ENCODE data around the gene AOPEP. TPM values are rescaled to one million over a fixed set of nuclear protein-coding genes. Genes with fewer than 3 reads are reported as not detected.
A peak's percentile ranks its signal among the peaks of the same experiment; 100 is the strongest.

The AOPEP gene
- total RNA-seq, 1 experiment from 2014 or later, result 15.0 TPM

- no peaks in the 10 kb centered on the region for H3K27me3 ChIP-seq (ENCODE audit: insufficient read depth, low read length)
- H3K9ac ChIP-seq (ENCODE audit: extremely low read depth, insufficient read length, low read length), result no peak overlapping the region
- no peak overlapping the region for H2AK5ac ChIP-seq (ENCODE audit: insufficient read length, low read length)
- no peak overlapping the region for H3K14ac ChIP-seq (ENCODE audit: insufficient read depth, low read length)
- H2BK15ac ChIP-seq (ENCODE audit: low read depth, low read length), result no peak overlapping the region
- no peak overlapping the region for H3K27ac ChIP-seq (ENCODE audit: insufficient read length, low read depth, low read length)
- no peak overlapping the region for H4K91ac ChIP-seq (ENCODE audit: insufficient read length, low read depth, low read length)
- no peak for DNase-seq
- peaks cover 18 to 22% of the 10 kb centered on the region in 2 experiments for H3K4me1 Mint-ChIP-seq
- no peaks in the 10 kb centered on the region for H3K36me3 Mint-ChIP-seq (ENCODE audit: insufficient read depth in 1 of 3, low read depth in 3 of 3)
- H3K18ac ChIP-seq (ENCODE audit: insufficient read length, low read depth, low read length), result no peak overlapping the region
- no peak overlapping the region for H3K4ac ChIP-seq (ENCODE audit: low read depth, low read length)
- no peaks in the 10 kb centered on the region for H3K9me3 Mint-ChIP-seq
- peaks cover 5% of the 10 kb centered on the region for H3K4me1 ChIP-seq (ENCODE audit: insufficient read depth, low read length)
- H4K8ac ChIP-seq (replicated peaks; ENCODE audit: insufficient read length, low read depth, low read length), result no peak overlapping the region
- H3K4me3 Mint-ChIP-seq, result no peak overlapping the region
- no peak overlapping the region for H3K4me2 ChIP-seq (ENCODE audit: insufficient read depth, insufficient read length, low read length)
- H2BK120ac ChIP-seq (ENCODE audit: low read depth, low read length, poor library complexity, severe bottlenecking), result no peak overlapping the region
- no peak overlapping the region for H2AFZ ChIP-seq (ENCODE audit: low read length)
- no peaks in the 10 kb centered on the region for H4K20me1 ChIP-seq (ENCODE audit: control insufficient read depth, insufficient read depth, insufficient read length)
- H2BK12ac ChIP-seq (ENCODE audit: insufficient read length, low read depth, low read length), result no peak overlapping the region
- no CpG with 5 or more reads among the region's 4 CpGs for WGBS (ENCODE audit: extremely low coverage, insufficient read length, low lambda C conversion rate)
- peaks cover 1% of the 10 kb centered on the region; the same call in 1 of the 2 replicates for H3K27me3 Mint-ChIP-seq (ENCODE audit: low read depth)
- no peak overlapping the region for H2BK20ac ChIP-seq (ENCODE audit: low read depth, low read length, poor library complexity, severe bottlenecking)
- no peak overlapping the region for H3T11ph ChIP-seq (ENCODE audit: low read length)
- no peak overlapping the region for H3K23ac ChIP-seq (ENCODE audit: insufficient read length, low read depth, low read length)
- H4K5ac ChIP-seq (ENCODE audit: insufficient read length, low read depth, low read length), result no peak overlapping the region
- no peaks in the 10 kb centered on the region for H3K79me1 ChIP-seq (ENCODE audit: insufficient read depth, low read depth, low read length, poor library complexity, severe bottlenecking)
- H3K27ac Mint-ChIP-seq, result peak overlapping the region in 1 of 3 experiments; percentile 60; a peak in 1 of 7 replicates
- H3K56ac ChIP-seq (ENCODE audit: insufficient read length, low read depth, low read length), result no peak overlapping the region
- no peak overlapping the region for H2BK5ac ChIP-seq (ENCODE audit: insufficient read length, low read length)
- H3K79me2 ChIP-seq (ENCODE audit: insufficient read depth, low read length), result no peaks in the 10 kb centered on the region
- no peaks in the 10 kb centered on the region for H3K9me3 ChIP-seq (ENCODE audit: control insufficient read depth, low read depth, low read length)
- TF ChIP-seq CTCF (conservative IDR thresholded peaks at IDR 0.05), result no peak
- no peaks in the 10 kb centered on the region for H3K23me2 ChIP-seq (ENCODE audit: insufficient read length, low read depth, low read length, poor library complexity, severe bottlenecking)
These were observed 142.9 kb downstream of the AOPEP start for GRCh38 chr9:94869415-94869843.
